ENCODE results near the gene RNPS1. TPM values are rescaled to one million over a fixed set of nuclear protein-coding genes. Genes with fewer than 3 reads are reported as not detected.
"Not testable (repeated sequence)": the region's sequence is repeated elsewhere in the genome, so short reads cannot be mapped to it uniquely, and the experiment has no call there.

Gene RNPS1
- polyA plus RNA-seq, 1 donor = 160 TPM

DNA sequence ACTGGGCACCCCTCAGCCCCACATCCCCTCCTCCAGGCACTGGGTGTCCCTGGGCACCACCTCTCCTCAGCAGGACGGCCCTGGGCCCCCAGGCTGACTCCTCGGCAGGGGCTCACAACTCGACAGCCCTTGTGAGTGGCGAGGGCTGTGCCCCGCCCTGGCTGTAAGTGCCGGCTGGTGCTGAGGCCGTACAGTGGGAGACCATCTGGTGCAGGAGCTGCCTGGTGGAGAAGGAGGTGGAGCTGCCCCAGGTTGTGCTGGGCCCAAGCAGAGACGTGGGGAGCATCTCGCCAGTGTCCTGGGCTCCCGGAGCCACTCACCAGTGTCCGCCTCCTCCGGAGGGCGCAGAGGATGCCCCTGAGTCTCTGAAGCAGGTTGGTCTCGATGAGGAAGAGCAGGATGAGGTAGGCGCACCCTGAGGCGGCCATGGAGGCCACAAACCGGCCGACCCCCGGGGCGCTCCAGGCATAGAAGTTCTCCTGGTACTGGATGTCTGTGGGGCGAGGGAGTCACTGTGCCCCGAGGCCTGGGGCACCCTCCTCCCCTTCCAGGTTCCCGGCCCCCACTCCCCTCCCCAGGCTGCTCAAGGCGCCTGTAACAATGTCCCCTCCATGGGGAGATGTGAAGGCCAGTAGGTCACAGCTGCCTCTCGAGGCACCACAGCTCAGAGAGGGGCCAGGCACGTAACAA is 15.1 kb upstream of the RNPS1 start:
- no peak for DNase-seq (ENCODE audit: low read depth)

DNA sequence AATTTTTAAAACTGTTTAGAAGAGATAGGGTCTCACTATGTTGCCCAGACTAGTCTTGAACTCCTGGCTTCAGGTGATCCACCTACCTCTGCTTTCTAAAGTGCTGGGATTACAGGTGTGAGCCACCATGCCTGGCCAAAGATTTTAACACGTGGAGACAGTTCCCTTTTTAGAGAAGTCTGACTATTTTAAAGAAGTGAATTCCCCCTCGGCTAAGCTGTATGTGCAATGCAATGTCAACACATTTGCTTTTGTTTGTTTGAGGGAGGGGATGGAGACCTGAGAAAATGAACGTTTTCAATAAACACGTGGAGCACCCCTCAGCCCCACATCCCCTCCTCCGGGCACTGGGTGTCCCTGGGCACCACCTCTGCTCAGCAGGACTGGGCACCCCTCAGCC is 14.3 kb upstream of the RNPS1 start:
- no peak for DNase-seq (ENCODE audit: low read depth)

GRCh38 chr16:2280981-2281542 is 13.1 kb upstream of the RNPS1 start:
- DNase-seq (ENCODE audit: low read depth) = no peak

GRCh38 chr16:2280461-2280860 is 12.5 kb upstream of the RNPS1 start:
- DNase-seq (ENCODE audit: low read depth) = no peak

- DNase-seq (ENCODE audit: low read depth) = no peak
Observed at GRCh38 chr16:2278956-2279800, 11.3 kb upstream of the RNPS1 start.

DNA sequence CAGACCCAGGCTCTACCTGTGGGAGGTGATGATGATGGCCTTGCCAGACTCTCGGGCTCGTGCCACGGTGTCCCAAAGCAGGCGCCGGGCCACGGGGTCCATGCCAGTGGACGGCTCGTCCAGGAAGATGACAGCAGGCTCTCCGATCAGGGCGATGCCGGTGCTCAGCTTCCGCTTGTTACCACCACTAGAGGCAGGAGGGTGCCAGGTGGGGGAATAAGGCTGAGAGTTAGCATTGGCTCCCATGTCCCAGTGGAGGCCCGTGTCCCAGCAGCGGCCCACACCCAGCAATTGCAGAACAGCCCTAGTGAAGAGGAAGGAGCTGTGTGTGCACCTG is 10.3 kb upstream of the RNPS1 start:
- DNase-seq (ENCODE audit: low read depth) = no peak

GRCh38 chr16:2277466-2278271 is 9.7 kb upstream of the RNPS1 start:
- DNase-seq (ENCODE audit: low read depth) = no peak

DNA sequence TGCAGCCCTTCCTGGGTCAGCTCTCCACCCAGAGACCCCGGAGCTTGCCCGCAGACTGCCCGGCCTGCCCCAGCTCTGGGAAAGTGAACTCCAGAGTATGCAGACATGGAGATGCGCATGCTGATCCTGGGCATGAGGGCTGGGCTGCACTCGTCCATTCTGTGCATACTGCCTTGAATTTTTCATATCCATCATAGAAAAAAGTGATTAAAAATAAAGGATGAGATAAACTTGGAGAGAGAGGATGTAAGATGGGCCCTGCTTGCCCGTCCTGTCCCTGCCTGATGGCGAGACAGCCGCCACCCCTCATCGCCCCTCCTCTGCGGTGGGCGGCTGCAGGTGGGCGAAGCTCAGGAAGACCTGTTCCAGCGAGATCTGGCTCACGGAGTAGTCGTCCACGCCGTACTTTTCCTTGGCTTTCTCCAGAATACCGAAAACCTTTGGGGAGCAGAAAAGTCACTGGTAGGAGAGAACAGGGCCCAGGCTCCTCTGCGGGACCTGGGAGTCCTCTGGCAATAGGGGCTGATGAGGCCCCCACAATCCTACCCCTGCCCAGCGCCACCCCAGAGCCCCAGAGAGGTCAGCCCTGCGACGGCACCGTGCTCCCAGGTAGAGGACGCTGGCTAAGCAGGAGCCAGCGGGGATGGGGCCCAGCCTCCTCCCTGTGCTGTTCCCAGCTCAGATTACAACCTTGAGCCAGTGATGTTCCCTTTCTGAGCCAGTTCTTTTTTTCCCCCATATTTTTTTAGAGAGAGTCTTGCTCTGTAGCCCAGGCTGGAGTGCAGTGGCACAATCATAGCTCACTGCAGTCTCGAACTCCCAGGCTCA is 8.7 kb upstream of the RNPS1 start:
- DNase-seq (ENCODE audit: low read depth) = no peak

DNA sequence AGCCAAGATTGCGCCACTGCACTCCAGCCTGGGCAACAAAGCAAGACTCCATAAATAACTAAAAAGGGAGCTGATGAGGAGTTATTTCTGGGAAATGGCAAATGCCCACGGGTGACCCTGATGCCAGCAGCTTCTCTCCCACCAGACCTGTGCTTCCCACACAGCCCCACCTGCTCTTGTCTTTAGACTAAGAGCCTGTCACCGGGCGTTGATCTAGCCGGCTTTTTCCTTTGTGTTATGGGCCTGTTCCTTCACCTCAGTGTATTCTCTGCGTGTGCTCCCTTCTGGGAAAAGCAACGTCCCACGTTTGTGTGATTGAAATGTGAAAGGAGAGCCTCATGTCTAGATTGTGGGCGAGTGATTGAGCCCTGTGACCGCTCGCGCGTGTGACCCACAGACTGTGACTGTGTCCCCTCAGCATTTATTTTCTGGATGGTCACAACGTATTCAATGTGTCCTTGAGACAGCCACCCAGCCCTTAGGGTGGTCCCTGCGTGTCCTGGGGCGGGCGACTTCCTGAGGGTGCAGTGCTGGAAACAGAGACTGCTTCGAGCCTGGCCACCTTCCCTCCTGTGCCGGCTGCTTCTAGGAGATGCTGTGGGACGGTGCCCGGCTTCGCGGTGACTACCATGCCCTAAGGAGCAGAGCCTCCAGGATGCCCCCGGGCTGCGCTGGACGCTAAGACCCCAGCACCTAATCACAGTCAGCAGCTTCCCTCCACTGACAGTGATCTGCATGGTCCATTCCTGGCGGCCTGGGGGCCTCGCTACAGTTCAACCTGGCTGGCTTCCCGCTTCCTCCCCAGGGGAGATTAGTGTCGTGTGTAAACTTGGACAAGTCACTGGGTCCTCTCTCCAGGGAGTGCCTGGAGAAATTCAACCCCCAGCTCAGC is 7.8 kb upstream of the RNPS1 start:
- no peak for DNase-seq (ENCODE audit: low read depth)

DNA sequence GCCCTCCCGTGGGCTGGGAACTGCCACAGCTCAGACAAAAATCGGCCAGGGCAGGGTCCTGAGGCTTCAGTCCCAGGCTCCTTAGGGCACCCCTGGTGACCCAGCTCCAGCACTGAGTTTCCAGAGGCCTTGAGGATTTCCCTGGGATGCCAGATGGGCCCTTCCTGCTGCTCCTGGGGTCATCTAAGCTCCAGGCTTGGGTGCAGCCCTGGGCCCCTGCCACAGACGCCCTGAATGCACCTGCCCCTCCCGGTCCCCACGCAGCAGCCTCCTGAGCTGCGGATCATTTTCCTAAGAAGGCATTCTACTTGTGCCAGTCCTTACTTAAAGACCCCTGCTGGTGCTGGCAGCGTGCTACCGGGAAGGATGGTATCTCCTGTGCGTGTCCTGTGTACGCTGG is 6.0 kb upstream of the RNPS1 start:
- DNase-seq (ENCODE audit: low read depth) = no peak

DNA sequence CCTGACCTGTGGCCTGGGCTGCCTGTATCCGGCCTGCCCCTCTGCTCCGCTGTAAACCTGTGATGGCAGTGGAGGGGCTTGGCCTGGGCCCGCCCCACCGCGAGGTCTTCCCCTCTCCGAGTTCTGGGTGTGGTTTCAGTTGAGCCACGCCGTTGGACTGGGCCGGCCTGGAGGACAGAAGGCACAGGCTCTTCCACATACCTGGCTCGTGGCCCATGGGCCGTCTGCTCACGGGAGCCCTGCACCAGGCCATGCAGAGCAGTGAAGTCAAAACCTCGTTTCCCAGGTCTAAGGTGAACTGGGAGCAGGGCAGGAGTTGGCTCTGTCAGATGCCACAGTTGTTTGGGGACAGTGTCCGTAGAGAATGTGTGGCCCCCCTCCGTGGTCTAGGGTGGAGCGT is 5.6 kb upstream of the RNPS1 start:
- DNase-seq (ENCODE audit: low read depth) = no peak

DNA sequence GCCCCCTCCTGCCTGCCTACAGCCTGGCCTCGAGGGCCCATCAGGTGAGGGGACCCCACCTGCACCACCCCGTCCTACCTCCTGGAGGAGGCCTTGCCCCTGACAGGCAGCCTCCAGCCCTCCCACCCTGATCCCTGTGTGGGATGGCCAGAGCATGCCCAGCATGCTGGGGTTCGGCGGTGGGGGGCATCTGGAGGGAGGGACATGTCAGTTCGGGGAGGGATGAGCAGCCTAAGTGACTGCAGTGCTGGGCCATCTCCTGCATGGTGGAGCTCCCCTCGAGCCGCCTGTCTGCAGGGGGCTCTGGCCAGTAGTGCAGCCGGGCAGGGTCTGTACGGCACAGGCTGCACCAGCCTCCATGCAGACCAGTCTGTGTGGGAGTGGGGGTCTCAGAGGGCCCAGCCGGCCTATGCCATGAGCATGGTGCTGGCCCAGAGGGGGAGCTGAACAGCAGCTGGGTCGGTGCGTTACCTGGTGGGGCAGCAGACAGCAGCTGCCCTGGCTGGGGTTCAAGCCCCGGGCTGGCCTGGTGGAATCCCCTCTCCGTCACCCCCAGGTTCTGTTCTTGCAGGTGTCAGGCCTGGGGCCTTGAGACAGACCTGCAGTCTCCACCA is 4.0 kb upstream of the RNPS1 start:
- DNase-seq (ENCODE audit: low read depth) = no peak

DNA sequence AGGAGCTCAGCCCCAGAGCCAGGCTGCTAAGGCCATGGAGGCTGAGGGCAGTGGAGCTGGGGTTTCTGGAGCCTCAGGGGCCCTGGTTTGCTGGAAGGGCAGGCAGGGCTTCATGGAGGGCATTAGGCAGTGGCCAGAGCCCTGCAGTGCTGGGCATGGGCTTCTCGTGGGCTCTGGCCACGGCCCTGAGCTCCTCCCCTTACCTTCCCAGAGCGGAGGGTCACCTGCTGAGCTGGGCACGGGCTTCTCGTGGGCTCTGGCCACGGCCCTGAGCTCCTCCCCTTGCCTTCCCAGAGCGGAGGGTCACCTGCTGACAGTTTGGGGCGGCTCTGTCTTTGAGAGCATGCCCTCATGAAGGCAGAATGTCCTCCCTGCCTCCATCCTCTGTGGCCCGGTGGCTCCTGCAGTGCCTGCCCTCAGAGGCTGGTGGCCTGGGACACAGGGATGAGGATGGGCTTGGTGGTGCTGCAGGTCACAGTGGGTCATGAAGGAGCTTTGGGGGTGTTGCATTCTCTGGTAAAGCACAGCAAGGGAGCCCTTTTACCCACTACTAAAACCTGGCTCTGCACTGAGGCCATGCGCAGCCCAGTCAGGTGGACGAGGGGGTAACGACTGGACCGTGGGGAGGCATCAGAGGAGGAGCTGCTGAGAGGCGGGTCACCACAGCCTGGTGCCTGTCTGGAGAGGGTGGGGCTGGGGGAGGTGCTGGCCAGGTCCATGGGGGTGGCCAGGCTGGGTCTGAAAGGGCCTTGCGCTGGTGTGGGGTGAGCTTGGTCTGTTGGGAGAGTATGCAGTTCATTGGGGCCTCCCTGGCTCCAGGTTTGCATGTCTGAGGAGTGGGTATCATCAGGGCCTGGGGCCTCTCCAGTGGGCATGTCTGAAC is 2.9 kb upstream of the RNPS1 start:
- no peak for DNase-seq (ENCODE audit: low read depth)

DNA sequence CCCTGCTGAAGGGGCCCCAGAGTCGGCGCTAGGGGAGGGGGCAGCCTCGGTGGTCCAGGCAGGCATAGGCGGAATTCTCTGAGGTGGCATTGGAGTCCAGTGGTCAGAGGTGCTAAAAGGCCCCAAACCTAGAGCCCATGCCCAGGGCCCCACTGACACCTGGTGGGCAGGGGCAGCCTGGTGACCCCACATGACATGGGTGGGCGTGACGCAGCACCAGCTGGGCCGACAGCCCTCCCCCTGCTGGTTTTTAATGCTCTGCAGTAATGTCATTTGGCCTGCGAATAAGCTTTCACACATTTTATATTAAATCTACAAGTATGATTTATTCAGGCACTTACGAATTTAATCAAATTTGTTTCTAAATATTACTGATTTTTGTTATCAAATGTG is 2.1 kb upstream of the RNPS1 start:
- no peak for DNase-seq (ENCODE audit: low read depth)

DNA sequence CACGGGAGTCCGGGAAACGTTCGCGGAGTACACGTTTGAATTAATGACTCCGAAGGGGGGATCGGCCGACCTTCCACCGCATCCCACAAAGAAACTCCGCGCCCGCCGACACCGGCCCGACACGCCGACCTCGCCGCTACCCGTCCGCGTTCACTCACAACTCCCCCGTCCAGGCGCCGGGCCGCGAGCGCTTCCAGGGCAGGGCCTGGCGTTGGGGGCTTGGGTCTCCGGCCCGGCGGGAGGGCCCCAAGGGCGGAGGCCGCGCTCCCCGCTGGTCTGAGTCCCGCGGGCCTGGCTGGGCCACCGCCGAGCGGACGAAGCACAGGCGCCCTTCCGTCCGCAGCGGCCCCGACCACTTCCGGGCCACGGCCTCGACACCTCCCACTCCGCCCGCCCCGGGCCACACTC is 417 bp downstream of the RNPS1 start:
- not testable (repeated sequence) for DNase-seq (ENCODE audit: low read depth)

- not testable (repeated sequence) for DNase-seq (ENCODE audit: low read depth)
Observed at GRCh38 chr16:2266887-2267286, 1.0 kb downstream of the RNPS1 start.

GRCh38 chr16:2263026-2263425 is 4.9 kb downstream of the RNPS1 start:
- not testable (repeated sequence) for DNase-seq (ENCODE audit: low read depth)

DNA sequence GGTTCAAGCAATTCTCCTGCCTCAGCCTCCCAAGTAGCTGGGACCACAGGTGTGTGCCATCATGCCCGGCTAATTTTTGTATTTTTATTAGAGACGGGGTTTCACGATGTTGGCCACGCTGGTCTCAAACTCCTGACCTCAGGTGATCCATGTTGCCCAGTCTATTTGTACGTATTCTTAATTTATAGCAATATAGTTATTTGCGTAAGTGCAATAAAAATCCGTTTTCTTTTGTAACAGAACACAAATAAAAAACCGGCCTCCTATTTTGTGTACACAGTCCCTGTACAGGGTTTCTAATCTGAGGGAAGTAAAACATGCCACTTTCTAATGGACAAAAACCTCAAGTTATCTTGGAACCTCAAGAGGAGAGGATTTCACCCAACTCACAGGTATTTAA is 7.7 kb downstream of the RNPS1 start:
- no peak for DNase-seq (ENCODE audit: low read depth)

DNA sequence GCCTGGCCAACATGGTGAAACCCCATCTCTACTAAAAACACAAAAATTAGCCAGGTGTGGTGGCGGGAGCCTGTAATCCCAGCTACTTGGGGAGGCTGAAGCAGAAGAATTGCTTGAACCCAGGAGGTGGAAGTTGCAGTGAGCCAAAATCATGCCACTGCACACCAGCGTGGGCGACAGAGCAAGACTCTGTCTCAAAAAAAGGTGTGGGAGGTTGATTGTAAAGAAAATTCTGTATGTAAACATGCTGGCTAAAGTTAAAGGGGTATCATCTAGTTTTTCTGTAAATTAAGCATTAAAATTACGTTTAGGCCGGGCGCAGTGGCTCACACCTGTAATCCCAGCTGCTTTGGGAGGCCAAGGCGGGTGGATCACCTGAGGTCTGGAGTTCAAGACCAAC is 9.4 kb downstream of the RNPS1 start:
- DNase-seq (ENCODE audit: low read depth) = not testable (repeated sequence)

Data from forelimb muscle (tissue), 1 donor.